ENCODE results near the gene SIPA1. TPM values are rescaled to one million over a fixed set of nuclear protein-coding genes. Genes with fewer than 3 reads are reported as not detected.

Gene SIPA1
- total RNA-seq, 1 donor, result 21.7 TPM

GRCh38 chr11:65624931-65625627 lies 12.8 kb upstream of the SIPA1 start:
- TF ChIP-seq, protein P1, sequence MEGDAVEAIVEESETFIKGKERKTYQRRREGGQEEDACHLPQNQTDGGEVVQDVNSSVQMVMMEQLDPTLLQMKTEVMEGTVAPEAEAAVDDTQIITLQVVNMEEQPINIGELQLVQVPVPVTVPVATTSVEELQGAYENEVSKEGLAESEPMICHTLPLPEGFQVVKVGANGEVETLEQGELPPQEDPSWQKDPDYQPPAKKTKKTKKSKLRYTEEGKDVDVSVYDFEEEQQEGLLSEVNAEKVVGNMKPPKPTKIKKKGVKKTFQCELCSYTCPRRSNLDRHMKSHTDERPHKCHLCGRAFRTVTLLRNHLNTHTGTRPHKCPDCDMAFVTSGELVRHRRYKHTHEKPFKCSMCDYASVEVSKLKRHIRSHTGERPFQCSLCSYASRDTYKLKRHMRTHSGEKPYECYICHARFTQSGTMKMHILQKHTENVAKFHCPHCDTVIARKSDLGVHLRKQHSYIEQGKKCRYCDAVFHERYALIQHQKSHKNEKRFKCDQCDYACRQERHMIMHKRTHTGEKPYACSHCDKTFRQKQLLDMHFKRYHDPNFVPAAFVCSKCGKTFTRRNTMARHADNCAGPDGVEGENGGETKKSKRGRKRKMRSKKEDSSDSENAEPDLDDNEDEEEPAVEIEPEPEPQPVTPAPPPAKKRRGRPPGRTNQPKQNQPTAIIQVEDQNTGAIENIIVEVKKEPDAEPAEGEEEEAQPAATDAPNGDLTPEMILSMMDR (IDR thresholded peaks at IDR 0.05; ENCODE audit: insufficient read depth, low read length), result no peak
- no peak for DNase-seq (ENCODE audit: low read depth)
- H3K4me3 ChIP-seq (ENCODE audit: low read depth, low read length), result no peak overlapping the region

DNA sequence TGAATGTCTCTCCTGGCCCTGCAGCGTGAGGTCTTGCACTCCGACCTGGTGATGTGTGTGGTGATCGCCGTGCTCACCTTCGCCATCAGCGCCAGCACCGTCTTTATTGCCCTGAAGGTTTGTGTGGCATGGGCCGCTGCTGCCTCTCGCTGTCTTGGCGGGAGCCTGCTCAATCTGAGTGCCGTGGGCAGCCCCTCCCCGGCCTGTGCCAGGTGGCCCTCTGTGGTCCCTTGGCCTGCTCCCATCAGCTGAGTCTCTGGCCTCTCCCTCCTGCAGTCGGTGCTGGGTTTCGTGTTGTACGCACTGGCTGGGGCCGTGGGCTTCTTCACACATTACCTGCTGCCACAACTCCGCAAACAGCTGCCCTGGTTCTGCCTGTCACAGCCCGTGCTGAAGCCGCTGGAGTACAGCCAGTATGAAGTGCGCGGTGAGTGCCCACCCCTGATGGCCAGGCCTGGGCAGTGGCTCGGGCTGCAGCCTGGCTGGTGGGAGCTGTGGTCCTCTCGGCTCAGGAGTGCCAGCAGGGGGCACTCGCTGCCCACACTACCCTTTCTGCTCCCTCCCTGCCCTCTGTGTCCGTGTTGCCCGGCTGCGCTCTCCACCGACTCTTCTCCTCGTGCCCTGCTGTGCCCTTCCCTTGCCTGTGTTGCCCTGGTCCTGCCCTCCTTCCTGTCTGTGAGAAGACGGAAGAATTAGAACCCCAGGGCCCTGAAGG lies 12.1 kb upstream of the SIPA1 start:
- TF ChIP-seq, protein P1 (IDR thresholded peaks at IDR 0.05; ENCODE audit: insufficient read depth, low read length), result peak; percentile 49
- no peak overlapping the region for H3K4me3 ChIP-seq (ENCODE audit: low read depth, low read length)
- DNase-seq (ENCODE audit: low read depth), result peak; percentile 24

DNA sequence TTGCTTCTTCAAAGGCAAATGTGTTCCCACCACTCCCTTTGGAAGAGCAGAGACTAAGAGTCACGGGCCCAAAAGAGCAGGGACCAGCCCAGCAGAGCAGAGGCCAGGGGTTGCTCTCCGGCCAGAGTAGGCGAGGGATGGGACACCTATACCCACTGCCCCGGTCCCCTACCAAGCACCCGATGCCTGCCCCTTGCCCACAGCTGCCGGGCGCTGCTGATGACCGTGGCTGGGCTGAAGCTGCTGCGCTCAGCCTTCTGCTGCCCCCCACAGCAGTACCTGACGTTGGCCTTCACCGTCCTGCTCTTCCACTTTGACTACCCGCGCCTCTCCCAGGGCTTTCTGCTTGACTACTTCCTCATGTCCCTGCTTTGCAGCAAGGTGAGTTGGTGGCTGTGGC lies 10.7 kb upstream of the SIPA1 start:
- no peak overlapping the region for H3K4me3 ChIP-seq (ENCODE audit: low read depth, low read length)
- no peak for DNase-seq (ENCODE audit: low read depth)
- TF ChIP-seq, protein P1 (IDR thresholded peaks at IDR 0.05; ENCODE audit: insufficient read depth, low read length), result no peak

DNA sequence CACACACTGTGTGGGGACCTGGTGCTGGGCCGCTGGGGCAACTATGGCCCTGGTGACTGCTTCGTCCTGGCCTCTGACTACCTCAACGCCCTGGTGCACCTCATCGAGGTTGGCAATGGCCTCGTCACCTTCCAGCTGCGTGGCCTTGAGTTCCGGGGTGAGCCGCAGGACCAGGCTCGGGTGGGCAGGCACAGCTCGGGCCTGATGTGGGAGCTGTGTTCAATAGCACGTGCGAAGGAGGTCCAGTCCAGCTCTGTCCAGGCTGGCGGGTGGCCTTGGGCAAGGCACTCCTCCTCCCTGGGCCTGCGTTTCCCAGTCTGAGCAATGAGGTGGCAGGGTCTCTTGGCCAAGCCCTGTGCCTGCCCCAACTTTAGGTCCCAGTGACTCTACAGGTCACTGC lies 8.3 kb upstream of the SIPA1 start:
- no peak overlapping the region for H3K4me3 ChIP-seq (ENCODE audit: low read depth, low read length)
- TF ChIP-seq, protein P1 (IDR thresholded peaks at IDR 0.05; ENCODE audit: insufficient read depth, low read length), result no peak
- DNase-seq (ENCODE audit: low read depth), result no peak

DNA sequence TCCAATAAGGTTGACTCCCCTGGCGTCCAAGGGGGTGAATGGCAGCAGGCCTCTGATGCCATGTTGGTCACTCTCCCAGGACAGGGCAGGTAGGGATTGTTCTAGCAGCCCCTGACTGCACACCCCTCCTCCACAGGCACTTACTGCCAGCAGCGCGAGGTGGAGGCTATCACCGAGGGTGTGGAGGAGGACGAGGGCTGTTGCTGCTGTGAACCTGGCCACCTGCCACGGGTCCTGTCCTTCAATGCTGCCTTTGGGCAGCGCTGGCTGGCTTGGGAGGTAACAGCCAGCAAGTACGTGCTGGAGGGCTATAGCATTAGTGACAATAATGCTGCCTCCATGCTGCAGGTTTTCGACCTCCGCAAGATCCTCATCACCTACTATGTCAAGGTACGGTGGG lies 7.7 kb upstream of the SIPA1 start:
- TF ChIP-seq, protein P1 (IDR thresholded peaks at IDR 0.05; ENCODE audit: insufficient read depth, low read length), result no peak
- no peak for DNase-seq (ENCODE audit: low read depth)
- H3K4me3 ChIP-seq (ENCODE audit: low read depth, low read length), result no peak overlapping the region

GRCh38 chr11:65633390-65634108 lies 4.4 kb upstream of the SIPA1 start:
- no peak for DNase-seq (ENCODE audit: low read depth)
- no peak overlapping the region for H3K4me3 ChIP-seq (ENCODE audit: low read depth, low read length)
- TF ChIP-seq, protein P1 (IDR thresholded peaks at IDR 0.05; ENCODE audit: insufficient read depth, low read length), result no peak

All from fibroblast of the aortic adventitia (primary cell).